ENCODE measurements around the gene BAG3. TPM values are rescaled to one million over a fixed set of nuclear protein-coding genes. Genes with fewer than 3 reads are reported as not detected.

Gene BAG3
- total and polyA plus RNA-seq, 2 of the 4 experiments (the other 2 are of a cell fraction), result 5.4 to 42.5 TPM

GRCh38 chr10:119651514-119652360 is 557 bp downstream of the BAG3 start:
- dilution Hi-C loops (cut with HindIII; ENCODE audit: low sequenced_read_pairs, unreplicated experiment) (no loop called here), in situ Hi-C loops (cut with MboI; ENCODE audit: low sequenced_read_pairs) (no loop called here), intact Hi-C loops (cut with micrococcal nuclease) (loop anchor here (1.0 to 5.0 kb wide), 3 partner anchors 43 to 449 kb away; partner anchors contain the start of gene RGS10)
- ChIA-PET CTCF (interaction anchor here (0.6 to 1.0 kb wide), 2 partner anchors 453 to 801 kb away, joined by 3 to 7 read pairs; no protein-coding TSS in a partner anchor), POLR2A (ENCODE audit: unreplicated experiment) (interaction anchor here (0.6 to 1.0 kb wide), 3 partner anchors 24 to 215 kb away, joined by 3 read pairs; no protein-coding TSS in a partner anchor)
- Histone ChIP-seq H3K4me1 (ENCODE audit: control insufficient read depth, insufficient read depth, low read length) (peaks cover 17% of the 10 kb centered on the region), H3K56ac (ENCODE audit: extremely low read depth, insufficient read depth, low read length) (peak overlapping the region; percentile 90), H4K5ac (ENCODE audit: low read depth, low read length) (peak overlapping the region; percentile 41), H2AK5ac (ENCODE audit: low read depth, low read length) (peak overlapping the region; percentile 90), H3K14ac (replicated peaks; ENCODE audit: low read depth, low read length) (peak overlapping the region; percentile 92), H3K27ac (ENCODE audit: insufficient read depth, low read length) (peak overlapping the region; percentile 89), H3K9me1 (ENCODE audit: insufficient read depth, low read length) (peaks cover 14% of the 10 kb centered on the region), H4K91ac (ENCODE audit: insufficient read depth, low read depth, low read length) (peak overlapping the region; percentile 75), H3K36me3 (ENCODE audit: control insufficient read depth, insufficient read depth, low read length) (peaks cover 7% of the 10 kb centered on the region), H4K8ac (ENCODE audit: low read depth in 2 of 2, low read length in 2 of 2) (peak overlapping the region; percentile 48 to 72; a peak in 2 of 4 replicates), H3K27me3 (ENCODE audit: control insufficient read depth, insufficient read depth, low read length) (no peaks in the 10 kb centered on the region), H3K9ac (ENCODE audit: low read depth, low read length) (peak overlapping the region; percentile 99), H2BK15ac (ENCODE audit: low read depth, low read length) (no peak overlapping the region), H3K79me1 (ENCODE audit: low read depth in 1 of 2, low read length in 2 of 2) (peaks cover 0 to 32% of the 10 kb centered on the region in 2 experiments; a peak in 2 of 4 replicates), H3K4me3 (ENCODE audit: insufficient read depth, low read depth, low read length) (peak overlapping the region; percentile 71), H2BK120ac (ENCODE audit: low read depth, low read length) (peak overlapping the region; percentile 55), H3K18ac (ENCODE audit: low read depth, low read length) (peak overlapping the region; percentile 92), H2AK9ac (replicated peaks; ENCODE audit: low read depth, low read length, poor library complexity) (peak overlapping the region; percentile 99), H3K23ac (ENCODE audit: low read depth, low read length) (peak overlapping the region; percentile 91), H3K9me3 (ENCODE audit: control insufficient read depth, insufficient read depth, low read length) (no peaks in the 10 kb centered on the region), H2BK5ac (ENCODE audit: low read depth, low read length, poor library complexity, severe bottlenecking) (peak overlapping the region; percentile 93), H3K4me2 (ENCODE audit: low read depth, low read length) (peak overlapping the region; percentile 75), H4K20me1 (ENCODE audit: insufficient read depth, low read length) (peaks cover 40% of the 10 kb centered on the region), H2AFZ (replicated peaks; ENCODE audit: low read length, poor library complexity) (peak overlapping the region; percentile 89), H2BK20ac (ENCODE audit: low read depth, low read length) (no peak overlapping the region), H3K4ac (ENCODE audit: low read depth, low read length) (peak overlapping the region; percentile 89)
- ATAC-seq (ENCODE audit: low read depth), result peak; percentile 11
- TF ChIP-seq MAFK (IDR thresholded peaks at IDR 0.05; ENCODE audit: low read depth, low read length) (no peak), MXI1 (IDR thresholded peaks at IDR 0.05; ENCODE audit: borderline replicate concordance, low read depth, low read length) (no peak; the same call in 1 of the 2 replicates), RAD21 (IDR thresholded peaks at IDR 0.05; ENCODE audit: low read length) (no peak), CHD1 (IDR thresholded peaks at IDR 0.05; ENCODE audit: low read depth, low read length) (peak; percentile 81; the same call in 1 of the 2 replicates), POLR2A (IDR thresholded peaks at IDR 0.05; ENCODE audit: low read depth, low read length) (no peak; the same call in 1 of the 2 replicates), USF2 (IDR thresholded peaks at IDR 0.05; ENCODE audit: low read depth, low read length) (no peak)
- 1% methylated on average over 23 of the region's 107 CpGs; no CpG with 5 or more reads in 1 of the 2 experiments for WGBS, 2 experiments (ENCODE audit: extremely low coverage in 2 of 2, insufficient read length in 1 of 2)
- TSS peak; percentile 36 for BruUV-seq (replicated peaks)
- no peak for DNase-seq
